GM12874 (cell line): Measurements from ENCODE around the gene TRIML1.

Source experiments
- CTCF ChIP-seq: IDR thresholded peaks from 2 replicates; pipeline ENCODE4 v1.5.1; 2011; ENCODE audit warnings: low read depth, mild to moderate bottlenecking, control low read depth, low read length, moderate library complexity; ENCODE audit not compliant: insufficient read depth

TRIML1 gene

GRCh38 chr4:188175288-188175687 lies 36.0 kb downstream of the TRIML1 start:
- no peak for TF ChIP-seq CTCF

- no peak for TF ChIP-seq CTCF
Observed at GRCh38 chr4:188177997-188178675, 38.9 kb downstream of the TRIML1 start.

GRCh38 chr4:188178806-188179205 lies 39.6 kb downstream of the TRIML1 start:
- no peak for TF ChIP-seq CTCF

- TF ChIP-seq CTCF: no peak
Observed at GRCh38 chr4:188187106-188187505, 47.9 kb downstream of the TRIML1 start.

GRCh38 chr4:188190461-188190860 lies 51.2 kb downstream of the TRIML1 start:
- no peak for TF ChIP-seq CTCF

GRCh38 chr4:188194421-188194820 lies 55.2 kb downstream of the TRIML1 start:
- no peak for TF ChIP-seq CTCF

- TF ChIP-seq CTCF: no peak
Observed at GRCh38 chr4:188195389-188195985, 56.2 kb downstream of the TRIML1 start.
